GM12878 (cell line): ENCODE measurements around the gene DRD3.

ENCODE experiments used
- CBX5 ChIP-seq: sonication (generic); IDR thresholded peaks from 2 replicates; pipeline ENCODE4 v1.6.1; 2016; ENCODE audit warnings: low read depth, moderate library complexity, mild to moderate bottlenecking, inconsistent platforms
- TCF3 ChIP-seq: IDR thresholded peaks from 2 replicates; pipeline ENCODE4 v1.6.1; 2012; ENCODE audit warnings: low read depth, mild to moderate bottlenecking, low read length, borderline replicate concordance; ENCODE audit not compliant: insufficient read depth

- TF ChIP-seq CBX5 = no peak
- TF ChIP-seq TCF3 = no peak
These were observed 7.2 kb downstream of the DRD3 start for GRCh38 chr3:114171677-114172076.
